Ectodermal cell (in vitro differentiated cells): ENCODE measurements around the gene KRTAP2-2.

Experiments used
- H3K27ac ChIP-seq: 2 replicates; pipeline ENCODE4 v1.7.0; 2013; ENCODE audit warnings: mild to moderate bottlenecking, low read depth, low read length; ENCODE audit not compliant: insufficient read depth, poor library complexity, severe bottlenecking
- H3K27me3 ChIP-seq: 2 replicates; pipeline ENCODE4 v1.7.0; 2013; ENCODE audit warnings: mild to moderate bottlenecking, low read length; ENCODE audit not compliant: insufficient read depth, control insufficient read depth, poor library complexity, severe bottlenecking
- H3K36me3 ChIP-seq: one replicate; pipeline ENCODE4 v1.7.0; 2013; ENCODE audit warnings: low read length; ENCODE audit not compliant: control insufficient read depth, insufficient read depth
- H3K4me1 ChIP-seq: one replicate; pipeline ENCODE4 v1.7.0; 2013; ENCODE audit warnings: low read length; ENCODE audit not compliant: control insufficient read depth, insufficient read depth
- H3K4me3 ChIP-seq: 2 replicates; pipeline ENCODE4 v1.7.0; 2013; ENCODE audit warnings: low read depth, low read length, control low read depth; ENCODE audit not compliant: insufficient read depth
- H3K9me3 ChIP-seq: 2 replicates; pipeline ENCODE4 v1.7.0; 2013; ENCODE audit warnings: mild to moderate bottlenecking, low read length, moderate library complexity; ENCODE audit not compliant: control insufficient read depth
- WGBS, 2 experiments: methylation state at CpG; one replicate each; pipeline ENCODE4 v1.1.7; 2013; ENCODE audit warnings: missing lambda C conversion rate in 2 of 2; 5-methylcytosine and 5-hydroxymethylcytosine counted together

The KRTAP2-2 gene

GRCh38 chr17:41026715-41027471 lies 28.1 kb downstream of the KRTAP2-2 start, which contains the start of gene KRTAP1-5:
Gene KRTAP1-5 (minus strand): TSS chr17:41027208. CDS start chr17:41027155, 53 bp downstream.
- Histone ChIP-seq H3K4me3 (no peak within 1 kb of the TSS), H3K4me1 (no peaks in the 10 kb centered on the region), H3K9me3 (no peaks in the 10 kb centered on the region), H3K36me3 (no peaks in the 10 kb centered on the region), H3K27ac (no peak within 1 kb of the TSS), H3K27me3 (no peaks in the 10 kb centered on the region)
- WGBS, 2 experiments, result 89 to 91% methylated on average over 8 to 9 of the region's 9 CpGs

GRCh38 chr17:41024697-41025096 lies 30.3 kb downstream of the KRTAP2-2 start:
- H3K36me3 ChIP-seq, result no peaks in the 10 kb centered on the region
- no peaks in the 10 kb centered on the region for H3K9me3 ChIP-seq
- no peak overlapping the region for H3K4me3 ChIP-seq
- no peaks in the 10 kb centered on the region for H3K4me1 ChIP-seq
- H3K27me3 ChIP-seq, result no peaks in the 10 kb centered on the region
- WGBS, 2 experiments, result 93 to 98% methylated on average over 3 of the region's 3 CpGs
- H3K27ac ChIP-seq, result no peak overlapping the region

GRCh38 chr17:41020336-41020735 lies 34.7 kb downstream of the KRTAP2-2 start:
- Histone ChIP-seq H3K36me3 (no peaks in the 10 kb centered on the region), H3K27me3 (no peaks in the 10 kb centered on the region), H3K27ac (no peak overlapping the region), H3K4me1 (no peaks in the 10 kb centered on the region), H3K9me3 (no peaks in the 10 kb centered on the region), H3K4me3 (no peak overlapping the region)

- Histone ChIP-seq H3K9me3 (no peaks in the 10 kb centered on the region), H3K27me3 (no peaks in the 10 kb centered on the region), H3K27ac (no peak overlapping the region), H3K4me1 (no peaks in the 10 kb centered on the region), H3K36me3 (no peaks in the 10 kb centered on the region), H3K4me3 (no peak overlapping the region)
- WGBS, 2 experiments, result 93 to 96% methylated on average over 3 of the region's 3 CpGs
These were observed 35.6 kb downstream of the KRTAP2-2 start for GRCh38 chr17:41019415-41019814.

GRCh38 chr17:41018541-41018940 lies 36.5 kb downstream of the KRTAP2-2 start:
- no peak overlapping the region for H3K4me3 ChIP-seq
- 91 to 93% methylated on average over 3 of the region's 3 CpGs for WGBS, 2 experiments
- no peaks in the 10 kb centered on the region for H3K4me1 ChIP-seq

GRCh38 chr17:41016578-41017215 lies 38.3 kb downstream of the KRTAP2-2 start:
- Histone ChIP-seq H3K4me1 (no peaks in the 10 kb centered on the region), H3K4me3 (no peak overlapping the region), H3K9me3 (no peaks in the 10 kb centered on the region), H3K36me3 (no peaks in the 10 kb centered on the region), H3K27ac (no peak overlapping the region), H3K27me3 (no peaks in the 10 kb centered on the region)
- 91 to 92% methylated on average over 13 of the region's 13 CpGs for WGBS, 2 experiments

More at GRCh38 chr17:41018541-41018940, 36.5 kb downstream of the KRTAP2-2 start:
- Histone ChIP-seq H3K27ac (no peak overlapping the region), H3K36me3 (no peaks in the 10 kb centered on the region), H3K9me3 (no peaks in the 10 kb centered on the region), H3K27me3 (no peaks in the 10 kb centered on the region)

GRCh38 chr17:41015454-41015853 lies 39.6 kb downstream of the KRTAP2-2 start:
- Histone ChIP-seq H3K4me3 (no peak overlapping the region), H3K27me3 (no peaks in the 10 kb centered on the region), H3K36me3 (no peaks in the 10 kb centered on the region), H3K27ac (no peak overlapping the region), H3K9me3 (no peaks in the 10 kb centered on the region), H3K4me1 (no peaks in the 10 kb centered on the region)
- 78 to 85% methylated on average over 6 to 7 of the region's 7 CpGs for WGBS, 2 experiments

- H3K4me1 ChIP-seq, result peaks cover 6% of the 10 kb centered on the region
- no peak overlapping the region for H3K27ac ChIP-seq
- H3K36me3 ChIP-seq, result no peaks in the 10 kb centered on the region
- no peaks in the 10 kb centered on the region for H3K27me3 ChIP-seq
- WGBS, 2 experiments, result 68 to 88% methylated on average over 1 of the region's 1 CpG
- no peaks in the 10 kb centered on the region for H3K9me3 ChIP-seq
- H3K4me3 ChIP-seq, result no peak overlapping the region
These were observed 41.4 kb downstream of the KRTAP2-2 start for GRCh38 chr17:41013606-41014005.

GRCh38 chr17:41013181-41013580 lies 41.8 kb downstream of the KRTAP2-2 start:
- Histone ChIP-seq H3K27ac (no peak overlapping the region), H3K9me3 (no peaks in the 10 kb centered on the region), H3K36me3 (no peaks in the 10 kb centered on the region), H3K27me3 (no peaks in the 10 kb centered on the region), H3K4me1 (peaks cover 6% of the 10 kb centered on the region), H3K4me3 (no peak overlapping the region)
- 95 to 98% methylated on average over 3 of the region's 3 CpGs for WGBS, 2 experiments

GRCh38 chr17:41012326-41013120 lies 42.5 kb downstream of the KRTAP2-2 start:
- Histone ChIP-seq H3K4me3 (no peak overlapping the region), H3K9me3 (no peaks in the 10 kb centered on the region), H3K4me1 (peaks cover 6% of the 10 kb centered on the region), H3K27me3 (no peaks in the 10 kb centered on the region), H3K27ac (no peak overlapping the region), H3K36me3 (no peaks in the 10 kb centered on the region)
- WGBS, 2 experiments, result 89 to 92% methylated on average over 6 of the region's 6 CpGs
